Lower leg skin (tissue), 4 donors: ENCODE measurements around the gene ACTN4. TPM values are rescaled to one million over a fixed set of nuclear protein-coding genes. Genes with fewer than 3 reads are reported as not detected.

Experiments
- DNase-seq, 2 donors: peaks; one replicate each; pipeline ENCODE4 v3.0.0-alpha.2; 2019; ENCODE audit warnings: low spot score in 2 of 2
- H3K4me3 ChIP-seq: fragments of 200-600 bp; sonication (generic); 2 replicates; pipeline ENCODE4 v1.5.1; 2017; ENCODE audit warnings: mild to moderate bottlenecking, low read depth; ENCODE audit not compliant: poor library complexity, severe bottlenecking
- POLR2A ChIP-seq, 2 donors: fragments of 450-650 bp; IDR thresholded peaks; one replicate each; pipeline ENCODE4 v1.6.1; 2016 to 2017; ENCODE audit warnings: antibody characterized with exemption in 2 of 2, mild to moderate bottlenecking in 1 of 2, moderate library complexity in 1 of 2
- WGBS, 2 donors: methylation state at CpG; one replicate each; pipeline ENCODE4 v1.1.5; 2018; 5-methylcytosine and 5-hydroxymethylcytosine counted together
- intact Hi-C: fragments of 100-400 bp; cut with DNase I; formaldehyde crosslinking; loops from one replicate; pipeline ENCODE4 v1.15.0; 2023; ENCODE audit warnings: low total_unique reads
- total RNA-seq, 4 donors: library from RNA; depleted of rRNA; stranded (reverse); fragments of >200 nt; gene quantifications; one replicate each; pipeline ENCODE4 v1.1.0, GENCODE V29; 2016
- TF ChIP-seq, protein P1 (sequence below), 3 donors: fragments of 450-650 bp; IDR thresholded peaks; one replicate each; pipeline ENCODE4 v1.5.1; 2016; ENCODE audit warnings: antibody characterized with exemption in 3 of 3, mild to moderate bottlenecking in 3 of 3, moderate library complexity in 2 of 3

ACTN4 gene
- total RNA-seq, 4 donors from 2014 or later: 411 to 572 (median 469) TPM

- peak; percentile 63 to 95 for DNase-seq
- intact Hi-C loops: loop anchor here (5.0 to 10.0 kb wide), 3 partner anchors 88 to 230 kb away; partner anchors contain the start of genes ECH1 and FAM98C
- TF ChIP-seq, protein P1, sequence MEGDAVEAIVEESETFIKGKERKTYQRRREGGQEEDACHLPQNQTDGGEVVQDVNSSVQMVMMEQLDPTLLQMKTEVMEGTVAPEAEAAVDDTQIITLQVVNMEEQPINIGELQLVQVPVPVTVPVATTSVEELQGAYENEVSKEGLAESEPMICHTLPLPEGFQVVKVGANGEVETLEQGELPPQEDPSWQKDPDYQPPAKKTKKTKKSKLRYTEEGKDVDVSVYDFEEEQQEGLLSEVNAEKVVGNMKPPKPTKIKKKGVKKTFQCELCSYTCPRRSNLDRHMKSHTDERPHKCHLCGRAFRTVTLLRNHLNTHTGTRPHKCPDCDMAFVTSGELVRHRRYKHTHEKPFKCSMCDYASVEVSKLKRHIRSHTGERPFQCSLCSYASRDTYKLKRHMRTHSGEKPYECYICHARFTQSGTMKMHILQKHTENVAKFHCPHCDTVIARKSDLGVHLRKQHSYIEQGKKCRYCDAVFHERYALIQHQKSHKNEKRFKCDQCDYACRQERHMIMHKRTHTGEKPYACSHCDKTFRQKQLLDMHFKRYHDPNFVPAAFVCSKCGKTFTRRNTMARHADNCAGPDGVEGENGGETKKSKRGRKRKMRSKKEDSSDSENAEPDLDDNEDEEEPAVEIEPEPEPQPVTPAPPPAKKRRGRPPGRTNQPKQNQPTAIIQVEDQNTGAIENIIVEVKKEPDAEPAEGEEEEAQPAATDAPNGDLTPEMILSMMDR (IDR thresholded peaks at IDR 0.05): peak in 2 of 3 donors; percentile 7 to 62
- no peak for TF ChIP-seq POLR2A (IDR thresholded peaks at IDR 0.05)
- 52 to 56% methylated on average over 17 of the region's 17 CpGs for WGBS, 2 donors
- no peak overlapping the region for H3K4me3 ChIP-seq
These were observed 12.5 kb upstream of the ACTN4 start for GRCh38 chr19:38634757-38635482.

GRCh38 chr19:38635483-38636399 lies 11.7 kb upstream of the ACTN4 start:
- 80 to 84% methylated on average over 17 of the region's 17 CpGs for WGBS, 2 donors
- TF ChIP-seq, protein P1 (IDR thresholded peaks at IDR 0.05): no peak
- TF ChIP-seq POLR2A (IDR thresholded peaks at IDR 0.05): no peak
- H3K4me3 ChIP-seq: no peak overlapping the region
- DNase-seq: no peak
- intact Hi-C loops: loop anchor here (10.0 kb wide), 2 partner anchors 199 to 231 kb away; partner anchors contain the start of genes ECH1 and FAM98C

GRCh38 chr19:38638461-38638860 lies 9.0 kb upstream of the ACTN4 start:
- no peak for DNase-seq
- no peak for TF ChIP-seq POLR2A (IDR thresholded peaks at IDR 0.05)
- TF ChIP-seq, protein P1 (IDR thresholded peaks at IDR 0.05): no peak
- WGBS, 2 donors: 82% methylated on average over 3 of the region's 3 CpGs
- intact Hi-C loops: loop anchor here (10.0 kb wide), 2 partner anchors 196 to 234 kb away; partner anchors contain the start of genes ECH1 and FAM98C
- H3K4me3 ChIP-seq: no peak overlapping the region

GRCh38 chr19:38639679-38640078 lies 7.8 kb upstream of the ACTN4 start:
- TF ChIP-seq, protein P1 (IDR thresholded peaks at IDR 0.05): no peak
- no peak for TF ChIP-seq POLR2A (IDR thresholded peaks at IDR 0.05)
- no peak overlapping the region for H3K4me3 ChIP-seq
- intact Hi-C loops: loop anchor here (10.0 kb wide), 2 partner anchors 195 to 235 kb away; partner anchors contain the start of genes ECH1 and FAM98C
- DNase-seq: no peak
- WGBS, 2 donors: 66 to 84% methylated on average over 2 of the region's 2 CpGs

- intact Hi-C loops: no loop called here
- TF ChIP-seq, protein P1 (IDR thresholded peaks at IDR 0.05): no peak
- no peak for TF ChIP-seq POLR2A (IDR thresholded peaks at IDR 0.05)
- 59% methylated on average over 4 of the region's 4 CpGs for WGBS, 2 donors
- H3K4me3 ChIP-seq: no peak overlapping the region
- DNase-seq: no peak
These were observed 7.1 kb upstream of the ACTN4 start for GRCh38 chr19:38640368-38640767.
